Testis (tissue), 2 donors: ENCODE data around the gene XRCC1.
"Not testable (repeated sequence)": the region's sequence is repeated elsewhere in the genome, so short reads cannot be mapped to it uniquely, and the experiment has no call there.

Experiments used
- POLR2A ChIP-seq: fragments of 450-650 bp; IDR thresholded peaks from one replicate; pipeline ENCODE4 v1.6.1; 2017; ENCODE audit warnings: antibody characterized with exemption, mild to moderate bottlenecking, moderate library complexity
- TF ChIP-seq, protein P1 (sequence below), 3 experiments: fragments of 450-650 bp in 2 of 3; fragments of 200-600 bp in 1 of 3; sonication (generic) in 1 of 3; IDR thresholded peaks; one replicate each; pipeline ENCODE4 v1.5.1; 2016 to 2019; ENCODE audit warnings: antibody characterized with exemption in 3 of 3, mild to moderate bottlenecking in 2 of 3, moderate library complexity in 1 of 3

DNA sequence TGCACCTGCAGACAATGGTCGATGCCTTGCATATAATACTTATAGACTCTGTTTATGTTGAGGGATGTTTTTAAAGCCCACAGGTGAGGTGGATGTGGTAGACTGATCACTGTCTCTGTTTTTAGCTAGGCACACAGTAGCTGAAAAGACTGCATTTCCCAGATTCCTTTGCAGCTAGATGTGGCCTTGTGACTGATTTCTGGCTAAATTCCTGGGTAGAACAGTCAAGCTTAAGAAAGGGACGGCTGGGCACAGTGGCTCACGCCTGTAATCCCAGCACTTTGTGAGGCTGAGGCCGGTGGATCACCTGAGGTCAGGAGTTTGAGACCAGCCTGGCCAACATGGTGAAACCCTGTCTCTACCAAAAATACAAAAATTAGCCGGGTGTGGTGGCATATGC is 25.0 kb upstream of the XRCC1 start:
- TF ChIP-seq, protein P1, sequence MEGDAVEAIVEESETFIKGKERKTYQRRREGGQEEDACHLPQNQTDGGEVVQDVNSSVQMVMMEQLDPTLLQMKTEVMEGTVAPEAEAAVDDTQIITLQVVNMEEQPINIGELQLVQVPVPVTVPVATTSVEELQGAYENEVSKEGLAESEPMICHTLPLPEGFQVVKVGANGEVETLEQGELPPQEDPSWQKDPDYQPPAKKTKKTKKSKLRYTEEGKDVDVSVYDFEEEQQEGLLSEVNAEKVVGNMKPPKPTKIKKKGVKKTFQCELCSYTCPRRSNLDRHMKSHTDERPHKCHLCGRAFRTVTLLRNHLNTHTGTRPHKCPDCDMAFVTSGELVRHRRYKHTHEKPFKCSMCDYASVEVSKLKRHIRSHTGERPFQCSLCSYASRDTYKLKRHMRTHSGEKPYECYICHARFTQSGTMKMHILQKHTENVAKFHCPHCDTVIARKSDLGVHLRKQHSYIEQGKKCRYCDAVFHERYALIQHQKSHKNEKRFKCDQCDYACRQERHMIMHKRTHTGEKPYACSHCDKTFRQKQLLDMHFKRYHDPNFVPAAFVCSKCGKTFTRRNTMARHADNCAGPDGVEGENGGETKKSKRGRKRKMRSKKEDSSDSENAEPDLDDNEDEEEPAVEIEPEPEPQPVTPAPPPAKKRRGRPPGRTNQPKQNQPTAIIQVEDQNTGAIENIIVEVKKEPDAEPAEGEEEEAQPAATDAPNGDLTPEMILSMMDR (IDR thresholded peaks at IDR 0.05) = not testable (repeated sequence)
- not testable (repeated sequence) for TF ChIP-seq POLR2A
